ENCODE results near the gene BMPER.

The BMPER gene

DNA sequence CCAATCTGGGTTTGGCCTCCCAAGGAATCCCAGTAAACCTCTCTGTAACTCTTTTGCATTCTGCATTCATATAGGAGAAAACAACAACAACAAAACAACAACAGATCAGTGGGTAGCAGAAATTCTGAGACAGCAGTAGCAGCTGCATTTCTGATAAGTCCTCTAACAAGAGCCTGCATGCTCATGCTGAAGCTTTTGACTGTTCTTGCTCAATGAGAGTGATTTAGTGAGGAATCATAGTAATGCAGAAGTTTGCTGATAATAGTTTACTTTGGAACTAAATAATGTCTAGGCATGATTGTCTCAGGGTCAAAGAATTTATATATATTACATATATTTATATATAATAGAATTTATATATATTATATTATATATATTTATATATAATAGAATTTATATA lies 35.2 kb downstream of the BMPER start:
- Histone ChIP-seq H3K27ac (ENCODE audit: low read depth, low read length) (no peak overlapping the region), H3K9me3 (ENCODE audit: control insufficient read depth, insufficient read depth, low read depth, low read length) (no peaks in the 10 kb centered on the region), H3K4me1 (ENCODE audit: control insufficient read depth, insufficient read depth, low read length) (no peaks in the 10 kb centered on the region; the same call in 1 of the 2 replicates), H3K36me3 (ENCODE audit: control insufficient read depth, insufficient read depth, low read length) (no peaks in the 10 kb centered on the region; the same call in 1 of the 2 replicates), H3K9ac (ENCODE audit: low read length) (no peak overlapping the region), H3K27me3 (ENCODE audit: control insufficient read depth, insufficient read depth, low read length) (no peaks in the 10 kb centered on the region), H3K4me3 (ENCODE audit: low read depth, low read length) (no peak overlapping the region)

DNA sequence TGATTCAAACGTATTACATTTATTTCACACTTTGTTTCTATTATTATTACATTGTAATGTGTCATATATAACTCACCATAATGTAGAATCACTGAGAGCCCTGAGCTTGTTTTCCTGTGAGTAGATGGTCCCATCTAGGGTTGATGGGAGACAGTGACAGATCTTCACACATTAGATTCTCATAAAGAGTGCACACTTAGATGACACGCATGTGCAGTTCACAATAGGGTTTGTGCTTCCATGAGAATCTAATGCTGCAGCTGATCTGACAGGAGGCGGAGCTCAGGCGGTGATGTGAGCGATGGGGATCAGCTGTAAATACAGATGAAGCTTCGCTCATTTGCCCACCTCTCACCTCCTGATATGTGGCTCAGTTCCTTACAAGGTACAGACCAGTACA lies 36.1 kb downstream of the BMPER start:
- Histone ChIP-seq H3K9ac (ENCODE audit: low read length) (no peak overlapping the region), H3K4me3 (ENCODE audit: low read depth, low read length) (no peak overlapping the region), H3K9me3 (ENCODE audit: control insufficient read depth, insufficient read depth, low read depth, low read length) (no peaks in the 10 kb centered on the region), H3K36me3 (ENCODE audit: control insufficient read depth, insufficient read depth, low read length) (no peaks in the 10 kb centered on the region; the same call in 1 of the 2 replicates), H3K27me3 (ENCODE audit: control insufficient read depth, insufficient read depth, low read length) (no peaks in the 10 kb centered on the region), H3K27ac (ENCODE audit: low read depth, low read length) (no peak overlapping the region), H3K4me1 (ENCODE audit: control insufficient read depth, insufficient read depth, low read length) (no peaks in the 10 kb centered on the region; the same call in 1 of the 2 replicates)

DNA sequence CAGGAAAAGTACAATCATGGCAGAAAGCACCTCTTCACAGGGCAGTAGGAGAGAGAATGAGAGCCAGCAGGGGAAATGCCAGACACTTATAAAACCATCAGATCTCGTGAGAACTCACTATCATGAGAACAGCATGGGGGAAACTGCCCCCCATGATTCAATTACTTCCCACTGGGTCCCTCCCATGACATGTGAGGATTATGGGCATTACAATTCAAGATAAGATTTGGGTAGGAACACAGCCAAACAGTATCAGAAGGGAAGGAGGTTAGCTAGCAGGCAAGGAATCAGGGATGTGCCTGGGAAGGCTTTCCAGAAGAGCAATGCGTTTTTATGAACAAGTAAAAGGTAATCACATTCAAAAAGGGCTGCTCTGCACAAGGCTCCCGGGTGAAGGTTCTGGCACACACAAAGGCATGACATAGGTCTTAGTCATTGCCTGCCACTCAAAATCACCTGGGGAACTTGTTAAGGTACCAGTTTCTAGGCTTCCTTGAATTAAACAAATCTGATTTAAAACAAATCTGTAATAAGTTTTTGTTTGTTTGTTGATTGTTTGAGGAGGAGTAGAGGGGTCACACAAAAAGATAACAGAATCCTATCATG lies 40.9 kb downstream of the BMPER start:
- Histone ChIP-seq H3K27me3 (ENCODE audit: control insufficient read depth, insufficient read depth, low read length) (no peaks in the 10 kb centered on the region), H3K9me3 (ENCODE audit: control insufficient read depth, insufficient read depth, low read depth, low read length) (no peaks in the 10 kb centered on the region), H3K4me3 (ENCODE audit: low read depth, low read length) (no peak overlapping the region), H3K4me1 (ENCODE audit: control insufficient read depth, insufficient read depth, low read length) (no peaks in the 10 kb centered on the region), H3K36me3 (ENCODE audit: control insufficient read depth, insufficient read depth, low read length) (peaks cover 3% of the 10 kb centered on the region; the same call in 1 of the 2 replicates), H3K9ac (ENCODE audit: low read length) (no peak overlapping the region), H3K27ac (ENCODE audit: low read depth, low read length) (no peak overlapping the region)

DNA sequence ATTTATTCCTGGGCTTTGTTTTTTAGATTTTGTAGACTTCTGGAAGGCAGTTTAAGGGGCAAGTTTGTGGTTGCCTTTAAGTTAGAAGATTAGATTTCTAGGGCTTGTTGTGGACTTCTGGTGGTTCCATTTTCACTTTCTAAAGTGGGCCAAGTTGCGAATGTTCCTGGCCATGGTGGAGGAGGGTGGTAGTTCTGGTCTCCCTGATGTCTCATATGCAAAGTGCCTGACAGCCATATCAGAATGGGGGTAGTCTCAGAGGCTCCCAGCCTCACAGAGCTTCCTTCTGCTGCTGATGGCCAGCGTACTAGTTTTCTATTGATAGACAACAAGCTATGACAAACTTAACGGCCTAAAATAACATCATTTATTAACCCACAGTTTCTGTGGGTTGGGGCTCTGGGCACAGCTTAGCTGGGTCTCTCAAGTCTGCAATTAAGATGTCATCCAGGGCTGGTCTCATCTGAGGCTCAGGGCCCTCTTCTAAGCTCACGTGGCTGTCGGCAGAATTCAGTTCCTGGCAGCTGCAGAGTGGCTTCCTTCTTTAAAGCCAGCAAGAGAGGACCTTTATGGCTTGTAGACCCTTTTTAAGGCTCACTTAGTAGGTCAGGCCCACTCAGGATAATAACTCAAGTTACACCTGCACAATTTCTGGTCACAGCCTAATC lies 44.8 kb downstream of the BMPER start:
- H3K27me3 ChIP-seq (ENCODE audit: control insufficient read depth, insufficient read depth, low read length) = no peaks in the 10 kb centered on the region
- H3K27ac ChIP-seq (ENCODE audit: low read depth, low read length) = no peak overlapping the region
- no peaks in the 10 kb centered on the region for H3K4me1 ChIP-seq (ENCODE audit: control insufficient read depth, insufficient read depth, low read length)
- peaks cover 3% of the 10 kb centered on the region; the same call in 1 of the 2 replicates for H3K36me3 ChIP-seq (ENCODE audit: control insufficient read depth, insufficient read depth, low read length)
- H3K9ac ChIP-seq (ENCODE audit: low read length) = no peak overlapping the region
- H3K9me3 ChIP-seq (ENCODE audit: control insufficient read depth, insufficient read depth, low read depth, low read length) = no peaks in the 10 kb centered on the region
- no peak overlapping the region for H3K4me3 ChIP-seq (ENCODE audit: low read depth, low read length)

DNA sequence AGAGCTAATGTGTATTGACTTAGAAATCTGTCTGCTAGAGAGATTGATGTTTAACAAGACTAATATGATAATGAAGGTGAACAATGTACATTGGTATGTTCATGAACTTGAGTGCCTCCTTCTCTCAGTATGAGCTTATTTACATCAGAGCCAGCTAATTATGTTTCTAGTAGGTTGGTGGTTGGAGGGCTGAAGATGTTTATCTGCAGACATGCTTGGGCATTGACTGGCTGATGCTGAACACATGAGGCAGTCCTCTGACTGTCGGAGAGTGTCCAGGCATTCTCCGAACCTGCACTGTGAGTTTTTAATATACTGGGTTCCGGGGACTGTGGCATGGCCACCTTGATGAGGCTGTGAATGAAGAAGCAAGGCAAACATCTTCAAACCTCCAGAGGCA lies 47.5 kb downstream of the BMPER start:
- H3K36me3 ChIP-seq (ENCODE audit: control insufficient read depth, insufficient read depth, low read length) = peaks cover 3% of the 10 kb centered on the region; the same call in 1 of the 2 replicates
- H3K4me1 ChIP-seq (ENCODE audit: control insufficient read depth, insufficient read depth, low read length) = no peaks in the 10 kb centered on the region
- no peak overlapping the region for H3K9ac ChIP-seq (ENCODE audit: low read length)
- no peaks in the 10 kb centered on the region for H3K9me3 ChIP-seq (ENCODE audit: control insufficient read depth, insufficient read depth, low read depth, low read length)
- no peak overlapping the region for H3K4me3 ChIP-seq (ENCODE audit: low read depth, low read length)
- no peaks in the 10 kb centered on the region for H3K27me3 ChIP-seq (ENCODE audit: control insufficient read depth, insufficient read depth, low read length)
- H3K27ac ChIP-seq (ENCODE audit: low read depth, low read length) = no peak overlapping the region

DNA sequence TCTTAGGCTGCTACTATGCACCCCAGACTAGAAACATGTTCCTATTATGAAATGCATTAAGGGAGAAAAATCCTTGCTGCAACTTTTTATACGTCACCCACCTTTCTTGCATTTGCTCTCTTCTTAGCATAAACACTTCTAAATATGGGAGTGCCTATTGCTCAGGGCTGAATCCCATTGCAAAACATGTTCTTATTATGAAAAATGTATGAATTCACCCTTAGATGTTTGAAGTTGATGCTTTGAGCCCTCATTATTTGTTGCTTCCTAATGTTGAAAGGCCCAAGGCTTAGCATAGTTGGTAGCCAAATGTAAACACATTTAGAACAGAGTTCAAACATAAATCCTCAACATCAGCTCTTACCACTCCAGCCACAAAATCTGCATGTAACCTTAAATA lies 52.8 kb downstream of the BMPER start:
- no peaks in the 10 kb centered on the region for H3K4me1 ChIP-seq (ENCODE audit: control insufficient read depth, insufficient read depth, low read length)
- no peaks in the 10 kb centered on the region for H3K36me3 ChIP-seq (ENCODE audit: control insufficient read depth, insufficient read depth, low read length)
- no peak overlapping the region for H3K9ac ChIP-seq (ENCODE audit: low read length)
- H3K27me3 ChIP-seq (ENCODE audit: control insufficient read depth, insufficient read depth, low read length) = no peaks in the 10 kb centered on the region
- H3K4me3 ChIP-seq (ENCODE audit: low read depth, low read length) = no peak overlapping the region
- H3K9me3 ChIP-seq (ENCODE audit: control insufficient read depth, insufficient read depth, low read depth, low read length) = no peaks in the 10 kb centered on the region
- no peak overlapping the region for H3K27ac ChIP-seq (ENCODE audit: low read depth, low read length)

DNA sequence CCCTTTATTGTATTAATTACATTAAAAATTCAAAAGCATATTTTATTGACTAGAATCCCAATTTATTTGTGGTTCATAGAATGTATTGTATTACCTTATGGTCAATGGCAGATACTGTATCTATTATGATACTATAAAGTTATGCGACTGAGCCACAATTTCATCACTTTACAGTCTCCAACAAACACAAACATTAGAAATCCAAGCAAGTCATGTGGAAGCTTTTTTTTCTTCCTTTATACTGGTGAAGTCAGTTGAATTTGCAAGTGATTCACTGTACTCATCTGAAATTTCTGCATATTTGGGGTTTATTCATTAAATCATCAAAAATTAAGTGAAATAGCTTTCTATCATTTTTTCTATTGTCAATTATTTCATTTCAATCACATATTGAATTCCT lies 54.3 kb downstream of the BMPER start:
- H3K27me3 ChIP-seq (ENCODE audit: control insufficient read depth, insufficient read depth, low read length) = no peaks in the 10 kb centered on the region
- H3K9me3 ChIP-seq (ENCODE audit: control insufficient read depth, insufficient read depth, low read depth, low read length) = no peaks in the 10 kb centered on the region
- no peak overlapping the region for H3K27ac ChIP-seq (ENCODE audit: low read depth, low read length)
- no peak overlapping the region for H3K4me3 ChIP-seq (ENCODE audit: low read depth, low read length)
- H3K36me3 ChIP-seq (ENCODE audit: control insufficient read depth, insufficient read depth, low read length) = no peaks in the 10 kb centered on the region
- no peaks in the 10 kb centered on the region for H3K4me1 ChIP-seq (ENCODE audit: control insufficient read depth, insufficient read depth, low read length)
- H3K9ac ChIP-seq (ENCODE audit: low read length) = no peak overlapping the region

DNA sequence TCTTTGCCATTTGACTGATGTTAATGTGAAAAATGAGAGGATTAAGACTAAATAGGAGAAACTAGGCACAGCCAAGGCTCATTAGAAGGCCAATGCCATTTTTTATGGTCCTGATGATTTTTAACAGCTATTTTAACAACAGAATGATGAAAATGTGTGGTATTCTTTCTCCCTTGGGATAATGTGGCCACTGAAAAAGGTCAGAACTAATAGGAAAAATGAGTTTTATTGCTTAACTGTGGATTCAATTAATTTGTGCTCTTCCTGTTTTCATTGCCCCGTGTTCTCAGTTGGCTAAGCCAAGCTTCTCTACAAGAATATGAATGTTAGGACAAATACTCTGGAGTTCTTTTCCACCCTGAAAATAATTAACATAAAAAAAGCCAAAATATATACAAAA lies 56.6 kb downstream of the BMPER start:
- Histone ChIP-seq H3K27me3 (ENCODE audit: control insufficient read depth, insufficient read depth, low read length) (no peaks in the 10 kb centered on the region), H3K36me3 (ENCODE audit: control insufficient read depth, insufficient read depth, low read length) (no peaks in the 10 kb centered on the region), H3K9me3 (ENCODE audit: control insufficient read depth, insufficient read depth, low read depth, low read length) (no peaks in the 10 kb centered on the region), H3K9ac (ENCODE audit: low read length) (no peak overlapping the region), H3K27ac (ENCODE audit: low read depth, low read length) (no peak overlapping the region), H3K4me3 (ENCODE audit: low read depth, low read length) (no peak overlapping the region), H3K4me1 (ENCODE audit: control insufficient read depth, insufficient read depth, low read length) (no peaks in the 10 kb centered on the region)

DNA sequence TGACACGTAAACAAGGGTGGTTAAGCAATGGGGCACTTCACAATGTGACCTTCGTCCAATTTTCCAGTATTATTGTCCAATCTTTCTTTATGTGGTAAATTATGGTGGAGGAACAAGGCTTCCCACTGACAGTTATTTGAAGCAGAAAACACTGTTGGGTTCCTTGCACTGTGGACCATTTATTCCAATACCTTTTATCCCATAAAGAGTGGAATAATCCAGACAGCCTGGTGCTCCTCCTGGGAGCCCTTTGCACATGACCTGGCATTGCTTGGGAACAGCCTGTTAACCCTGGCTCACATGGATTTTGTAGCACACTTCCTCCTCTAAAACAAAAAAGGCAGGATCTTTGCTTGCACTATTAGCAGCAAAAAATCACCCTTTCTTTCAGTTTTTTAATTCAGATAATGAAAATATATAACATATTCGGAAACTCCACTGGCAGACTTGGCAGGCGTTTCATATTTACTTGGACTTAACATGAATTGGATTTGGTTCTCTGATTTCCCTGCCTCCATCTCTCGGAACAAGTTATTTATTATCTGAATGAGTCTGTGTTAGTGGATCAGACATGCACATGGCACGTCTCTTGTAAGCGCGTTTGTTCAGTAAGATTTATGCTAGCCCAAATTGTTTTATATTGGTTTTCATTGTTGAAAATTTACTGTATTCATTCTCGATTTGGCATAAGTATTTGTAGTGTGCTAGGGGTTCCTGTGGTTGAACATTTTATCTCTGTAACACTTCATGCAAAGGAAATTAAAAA lies 59.3 kb downstream of the BMPER start:
- Histone ChIP-seq H3K9ac (ENCODE audit: low read length) (no peak overlapping the region), H3K27ac (ENCODE audit: low read depth, low read length) (no peak overlapping the region)

DNA sequence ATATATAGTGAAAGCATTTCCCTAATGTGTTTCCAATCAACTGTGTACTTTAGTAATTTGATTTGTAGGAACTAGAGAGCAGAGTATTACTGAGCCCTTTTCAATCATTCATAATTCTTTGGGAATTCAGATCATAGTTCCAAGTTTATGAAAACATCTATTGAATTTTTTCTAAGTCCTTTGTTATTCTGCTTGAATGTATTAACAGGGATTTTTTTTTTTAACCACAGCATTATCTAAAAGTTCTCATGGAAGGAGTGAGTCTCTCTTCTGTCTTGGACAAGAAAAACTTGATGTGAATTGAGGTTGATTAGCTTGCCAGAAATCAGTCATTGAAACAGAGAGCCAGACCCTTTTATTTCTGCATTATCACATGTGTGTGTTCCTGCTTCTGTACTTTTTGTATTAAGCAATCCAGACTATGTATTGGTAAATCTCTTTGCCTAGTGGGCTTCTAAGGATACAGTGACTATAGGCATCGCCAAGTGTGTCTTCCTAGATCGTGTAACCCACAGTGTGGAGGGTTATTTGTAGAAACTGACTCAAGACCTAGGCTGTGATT lies 59.9 kb downstream of the BMPER start:
- peaks cover 2% of the 10 kb centered on the region; the same call in 1 of the 2 replicates for H3K36me3 ChIP-seq (ENCODE audit: control insufficient read depth, insufficient read depth, low read length)
- H3K4me3 ChIP-seq (ENCODE audit: low read depth, low read length) = no peak overlapping the region
- H3K4me1 ChIP-seq (ENCODE audit: control insufficient read depth, insufficient read depth, low read length) = peaks cover 7% of the 10 kb centered on the region
- no peak overlapping the region for H3K27ac ChIP-seq (ENCODE audit: low read depth, low read length)
- no peak overlapping the region for H3K9ac ChIP-seq (ENCODE audit: low read length)
- no peaks in the 10 kb centered on the region for H3K27me3 ChIP-seq (ENCODE audit: control insufficient read depth, insufficient read depth, low read length)
- H3K9me3 ChIP-seq (ENCODE audit: control insufficient read depth, insufficient read depth, low read depth, low read length) = no peaks in the 10 kb centered on the region

More for the DNA sequence above, 59.3 kb downstream of the BMPER start:
- no peaks in the 10 kb centered on the region for H3K36me3 ChIP-seq (ENCODE audit: control insufficient read depth, insufficient read depth, low read length)
- peaks cover under 1% of the 10 kb centered on the region; the same call in 1 of the 2 replicates for H3K4me1 ChIP-seq (ENCODE audit: control insufficient read depth, insufficient read depth, low read length)
- no peaks in the 10 kb centered on the region for H3K9me3 ChIP-seq (ENCODE audit: control insufficient read depth, insufficient read depth, low read depth, low read length)
- H3K27me3 ChIP-seq (ENCODE audit: control insufficient read depth, insufficient read depth, low read length) = no peaks in the 10 kb centered on the region
- H3K4me3 ChIP-seq (ENCODE audit: low read depth, low read length) = no peak overlapping the region

DNA sequence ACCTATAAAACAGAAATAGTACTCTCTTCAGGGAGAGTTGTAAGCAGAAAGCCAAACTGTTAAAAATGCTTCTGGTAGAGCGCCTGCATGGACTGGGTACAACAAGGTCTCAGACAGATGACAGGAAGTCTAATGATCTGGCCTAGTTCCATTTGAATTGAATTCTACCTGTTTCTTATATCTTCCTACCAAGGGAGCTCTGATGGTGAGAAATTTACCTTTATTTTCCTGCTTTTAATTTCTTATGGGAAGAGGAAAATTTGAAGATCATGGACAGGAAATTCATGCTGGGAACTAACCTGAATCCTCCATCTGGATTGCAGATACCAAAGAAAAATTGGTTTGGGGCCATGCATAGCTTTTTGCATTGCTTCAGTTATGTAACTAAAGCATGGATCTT lies 63.3 kb downstream of the BMPER start:
- H3K4me3 ChIP-seq (ENCODE audit: low read depth, low read length) = no peak overlapping the region
- peaks cover 10% of the 10 kb centered on the region for H3K4me1 ChIP-seq (ENCODE audit: control insufficient read depth, insufficient read depth, low read length)
- peaks cover 2% of the 10 kb centered on the region; the same call in 1 of the 2 replicates for H3K36me3 ChIP-seq (ENCODE audit: control insufficient read depth, insufficient read depth, low read length)
- H3K27ac ChIP-seq (ENCODE audit: low read depth, low read length) = no peak overlapping the region
- no peak overlapping the region for H3K9ac ChIP-seq (ENCODE audit: low read length)
- no peaks in the 10 kb centered on the region for H3K27me3 ChIP-seq (ENCODE audit: control insufficient read depth, insufficient read depth, low read length)
- no peaks in the 10 kb centered on the region for H3K9me3 ChIP-seq (ENCODE audit: control insufficient read depth, insufficient read depth, low read depth, low read length)

Measured in HUES6 (cell line).